GM23338 (cell line): ENCODE measurements around the gene INPP4B. TPM values are rescaled to one million over a fixed set of nuclear protein-coding genes. Genes with fewer than 3 reads are reported as not detected.

ENCODE experiments used
- ATAC-seq: fragments of 200-7000 bp; cut with Tn5 transposase; 3 replicates; pipeline ENCODE4 v1.9.1; 2020
- DNase-seq: peaks from one replicate; pipeline ENCODE4 v3.0.0-alpha.2; 2015; ENCODE audit warnings: low spot score
- H2AFZ ChIP-seq: fragments of 200-600 bp; sonication (generic); 2 replicates; pipeline ENCODE4 v1.8.0; 2016; ENCODE audit warnings: antibody characterized with exemption, mild to moderate bottlenecking, moderate library complexity
- H3F3A ChIP-seq: fragments of 200-600 bp; sonication (generic); replicated peaks from 2 replicates; pipeline ENCODE4 v1.8.0; 2017; ENCODE audit warnings: antibody characterized with exemption, mixed run types, low read depth
- H3K27ac ChIP-seq: fragments of 200-600 bp; sonication (generic); 2 replicates; pipeline ENCODE4 v1.6.1; 2016; ENCODE audit warnings: low read depth
- H3K27me3 ChIP-seq: fragments of 200-600 bp; sonication (generic); 2 replicates; pipeline ENCODE4 v1.8.0; 2016; ENCODE audit warnings: mild to moderate bottlenecking, mixed run types, moderate library complexity; ENCODE audit not compliant: insufficient read depth
- H3K36me3 ChIP-seq: fragments of 200-600 bp; sonication (generic); 2 replicates; pipeline ENCODE4 v1.8.0; 2016; ENCODE audit warnings: mild to moderate bottlenecking; ENCODE audit not compliant: insufficient read depth
- H3K4me1 ChIP-seq: fragments of 200-600 bp; sonication (generic); 2 replicates; pipeline ENCODE4 v1.8.0; 2016; ENCODE audit warnings: mild to moderate bottlenecking, moderate library complexity; ENCODE audit not compliant: insufficient read depth
- H3K4me2 ChIP-seq: fragments of 200-600 bp; sonication (generic); 2 replicates; pipeline ENCODE4 v1.7.1; 2017; ENCODE audit warnings: mixed run types
- H3K4me3 ChIP-seq: fragments of 200-600 bp; sonication (generic); 2 replicates; pipeline ENCODE4 v1.6.1; 2016; ENCODE audit warnings: mixed run types
- H3K79me2 ChIP-seq: fragments of 200-600 bp; sonication (generic); replicated peaks from 2 replicates; pipeline ENCODE4 v1.8.0; 2017; ENCODE audit warnings: mild to moderate bottlenecking; ENCODE audit not compliant: insufficient read depth
- H3K9me2 ChIP-seq: fragments of 200-600 bp; sonication (generic); 2 replicates; pipeline ENCODE4 v1.8.0; 2017; ENCODE audit not compliant: insufficient read depth
- H4K20me1 ChIP-seq: fragments of 200-600 bp; sonication (generic); replicated peaks from 2 replicates; pipeline ENCODE4 v1.8.0; 2017; ENCODE audit warnings: mild to moderate bottlenecking; ENCODE audit not compliant: insufficient read depth
- H3K27ac Mint-ChIP-seq: 2 replicates; pipeline ENCODE4 v1.8.0; 2020; ENCODE audit warnings: inconsistent platforms, mild to moderate bottlenecking, moderate library complexity, mixed read lengths
- H3K27me3 Mint-ChIP-seq: 3 replicates; pipeline ENCODE4 v1.8.0; 2022; ENCODE audit warnings: low read depth, mild to moderate bottlenecking, moderate library complexity, mixed read lengths, inconsistent platforms; ENCODE audit not compliant: insufficient read depth, poor library complexity
- H3K36me3 Mint-ChIP-seq: 3 replicates; pipeline ENCODE4 v1.8.0; 2021; ENCODE audit warnings: low read depth, mild to moderate bottlenecking, inconsistent platforms, moderate library complexity, mixed read lengths
- H3K4me1 Mint-ChIP-seq: 3 replicates; pipeline ENCODE4 v1.8.0; 2020; ENCODE audit warnings: mild to moderate bottlenecking, inconsistent platforms, mixed read lengths
- H3K4me3 Mint-ChIP-seq: 3 replicates; pipeline ENCODE4 v1.8.0; 2021; ENCODE audit warnings: moderate library complexity, mild to moderate bottlenecking, inconsistent platforms, mixed read lengths
- H3K9me3 Mint-ChIP-seq: 3 replicates; pipeline ENCODE4 v1.8.0; 2020; ENCODE audit warnings: moderate library complexity, mild to moderate bottlenecking, inconsistent platforms, mixed read lengths
- CREB1 ChIP-seq: fragments of 250-450 bp; sonication (Bioruptor Pico); IDR thresholded peaks from 2 replicates; pipeline ENCODE4 v1.5.0; 2020; ENCODE audit warnings: low read depth, mild to moderate bottlenecking, moderate library complexity
- CTCF ChIP-seq, 2 experiments: fragments of 200-600 bp in 1 of 2; sonication (generic) in 1 of 2; conservative IDR thresholded peaks; 2 replicates each; pipeline versions ENCODE4 v1.5.1 to v1.6.1; 2016 to 2017; ENCODE audit warnings: antibody characterized with exemption in 2 of 2, low read depth in 2 of 2, mild to moderate bottlenecking in 2 of 2, moderate library complexity in 1 of 2
- ETS1 ChIP-seq: IDR thresholded peaks from 2 replicates; pipeline ENCODE4 v1.6.1; 2016; ENCODE audit warnings: antibody characterized with exemption
- EZH2 ChIP-seq: fragments of 200-600 bp; sonication (generic); IDR thresholded peaks from one replicate; pipeline ENCODE4 v1.8.0; 2017; ENCODE audit warnings: antibody characterized with exemption, mild to moderate bottlenecking, low read depth; ENCODE audit not compliant: unreplicated experiment
- EZH2phosphoT487 ChIP-seq: fragments of 200-600 bp; sonication (generic); IDR thresholded peaks from one replicate; pipeline ENCODE4 v1.8.1; 2018; ENCODE audit warnings: antibody characterized with exemption; ENCODE audit not compliant: unreplicated experiment
- JUNB ChIP-seq: IDR thresholded peaks from one replicate; pipeline ENCODE4 v1.6.1; 2016; ENCODE audit warnings: antibody characterized with exemption; ENCODE audit not compliant: unreplicated experiment
- NANOG ChIP-seq: IDR thresholded peaks from 2 replicates; pipeline ENCODE4 v1.6.1; 2016; ENCODE audit warnings: antibody characterized with exemption, borderline replicate concordance
- POLR2AphosphoS5 ChIP-seq: IDR thresholded peaks from 2 replicates; pipeline ENCODE4 v1.6.1; 2016; ENCODE audit warnings: antibody characterized with exemption, low read depth
- REST ChIP-seq: IDR thresholded peaks from one replicate; pipeline ENCODE4 v1.6.1; 2018; ENCODE audit warnings: antibody characterized with exemption; ENCODE audit not compliant: unreplicated experiment
- STAT1 ChIP-seq: IDR thresholded peaks from one replicate; pipeline ENCODE4 v1.6.1; 2016; ENCODE audit warnings: antibody characterized with exemption; ENCODE audit not compliant: unreplicated experiment
- ZNF114 ChIP-seq: fragments of 250-450 bp; sonication (Bioruptor Pico); IDR thresholded peaks from 2 replicates; pipeline ENCODE4 v1.5.0; 2020; ENCODE audit warnings: mild to moderate bottlenecking, moderate library complexity
- ZNF331 ChIP-seq: fragments of 250-450 bp; sonication (Bioruptor Pico); IDR thresholded peaks from 2 replicates; pipeline ENCODE4 v1.5.0; 2020; ENCODE audit warnings: low read depth, mild to moderate bottlenecking, moderate library complexity
- polyA plus RNA-seq: library from polyadenylated mRNA; unstranded; fragments of >200 nt; fragmentation: Nextera tagmentation; extraction: Ambion mirVana; gene quantifications from 2 replicates; pipeline ENCODE4 v1.2.1, GENCODE V29; 2016
- total RNA-seq: library from RNA; depleted of rRNA; stranded (reverse); fragments of >200 nt; shearing (Covaris generic); gene quantifications from 2 replicates; pipeline ENCODE4 v1.2.3, GENCODE V29; 2014
- TF ChIP-seq, protein P1 (sequence below): fragments of 250-450 bp; sonication (Bioruptor Pico); IDR thresholded peaks from 2 replicates; pipeline ENCODE4 v1.5.0; 2020; ENCODE audit warnings: mild to moderate bottlenecking, moderate library complexity

INPP4B gene
- total and polyA plus RNA-seq, 2 experiments from 2014 or later, result 0.11 to 0.14 TPM

DNA sequence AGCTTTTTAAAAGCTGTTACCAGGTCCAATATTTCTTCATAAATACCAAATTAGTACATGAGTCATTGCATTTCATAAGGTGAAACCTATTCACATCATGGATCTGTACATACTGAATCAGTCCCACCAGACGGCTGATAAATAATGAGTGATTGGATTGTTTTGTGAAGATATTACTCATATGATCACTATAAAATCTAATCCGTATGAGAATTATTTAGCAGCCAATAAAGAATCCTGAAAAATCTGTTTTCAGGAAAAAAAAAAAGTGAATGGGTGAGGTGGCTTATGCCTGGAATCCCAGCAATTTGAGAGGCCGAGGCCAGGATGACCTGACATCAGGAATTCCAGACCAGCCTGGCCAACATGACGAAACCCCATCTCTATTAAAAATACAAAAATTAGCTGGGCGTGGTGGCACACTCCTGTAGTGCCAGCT is 438.1 kb downstream of the INPP4B start:
- H4K20me1 ChIP-seq, result no peaks in the 10 kb centered on the region
- ATAC-seq, result no peak
- no peak overlapping the region for H3K4me2 ChIP-seq
- no peaks in the 10 kb centered on the region for H3K9me2 ChIP-seq
- no peaks in the 10 kb centered on the region for H3F3A ChIP-seq
- H3K36me3 ChIP-seq, result no peaks in the 10 kb centered on the region
- TF ChIP-seq REST (no peak), POLR2AphosphoS5 (no peak), NANOG (no peak), CREB1 (CRISPR knock-in tag) (no peak), ZNF331 (CRISPR knock-in tag) (no peak), CTCF (conservative IDR thresholded peaks at IDR 0.05; ENCODE audit: low read depth in 2 of 2) (no peak), EZH2phosphoT487 (no peak), EZH2 (no peak), ETS1 (no peak), STAT1 (no peak), ZNF114 (CRISPR knock-in tag) (no peak), JUNB (no peak)
- TF ChIP-seq, protein P1, sequence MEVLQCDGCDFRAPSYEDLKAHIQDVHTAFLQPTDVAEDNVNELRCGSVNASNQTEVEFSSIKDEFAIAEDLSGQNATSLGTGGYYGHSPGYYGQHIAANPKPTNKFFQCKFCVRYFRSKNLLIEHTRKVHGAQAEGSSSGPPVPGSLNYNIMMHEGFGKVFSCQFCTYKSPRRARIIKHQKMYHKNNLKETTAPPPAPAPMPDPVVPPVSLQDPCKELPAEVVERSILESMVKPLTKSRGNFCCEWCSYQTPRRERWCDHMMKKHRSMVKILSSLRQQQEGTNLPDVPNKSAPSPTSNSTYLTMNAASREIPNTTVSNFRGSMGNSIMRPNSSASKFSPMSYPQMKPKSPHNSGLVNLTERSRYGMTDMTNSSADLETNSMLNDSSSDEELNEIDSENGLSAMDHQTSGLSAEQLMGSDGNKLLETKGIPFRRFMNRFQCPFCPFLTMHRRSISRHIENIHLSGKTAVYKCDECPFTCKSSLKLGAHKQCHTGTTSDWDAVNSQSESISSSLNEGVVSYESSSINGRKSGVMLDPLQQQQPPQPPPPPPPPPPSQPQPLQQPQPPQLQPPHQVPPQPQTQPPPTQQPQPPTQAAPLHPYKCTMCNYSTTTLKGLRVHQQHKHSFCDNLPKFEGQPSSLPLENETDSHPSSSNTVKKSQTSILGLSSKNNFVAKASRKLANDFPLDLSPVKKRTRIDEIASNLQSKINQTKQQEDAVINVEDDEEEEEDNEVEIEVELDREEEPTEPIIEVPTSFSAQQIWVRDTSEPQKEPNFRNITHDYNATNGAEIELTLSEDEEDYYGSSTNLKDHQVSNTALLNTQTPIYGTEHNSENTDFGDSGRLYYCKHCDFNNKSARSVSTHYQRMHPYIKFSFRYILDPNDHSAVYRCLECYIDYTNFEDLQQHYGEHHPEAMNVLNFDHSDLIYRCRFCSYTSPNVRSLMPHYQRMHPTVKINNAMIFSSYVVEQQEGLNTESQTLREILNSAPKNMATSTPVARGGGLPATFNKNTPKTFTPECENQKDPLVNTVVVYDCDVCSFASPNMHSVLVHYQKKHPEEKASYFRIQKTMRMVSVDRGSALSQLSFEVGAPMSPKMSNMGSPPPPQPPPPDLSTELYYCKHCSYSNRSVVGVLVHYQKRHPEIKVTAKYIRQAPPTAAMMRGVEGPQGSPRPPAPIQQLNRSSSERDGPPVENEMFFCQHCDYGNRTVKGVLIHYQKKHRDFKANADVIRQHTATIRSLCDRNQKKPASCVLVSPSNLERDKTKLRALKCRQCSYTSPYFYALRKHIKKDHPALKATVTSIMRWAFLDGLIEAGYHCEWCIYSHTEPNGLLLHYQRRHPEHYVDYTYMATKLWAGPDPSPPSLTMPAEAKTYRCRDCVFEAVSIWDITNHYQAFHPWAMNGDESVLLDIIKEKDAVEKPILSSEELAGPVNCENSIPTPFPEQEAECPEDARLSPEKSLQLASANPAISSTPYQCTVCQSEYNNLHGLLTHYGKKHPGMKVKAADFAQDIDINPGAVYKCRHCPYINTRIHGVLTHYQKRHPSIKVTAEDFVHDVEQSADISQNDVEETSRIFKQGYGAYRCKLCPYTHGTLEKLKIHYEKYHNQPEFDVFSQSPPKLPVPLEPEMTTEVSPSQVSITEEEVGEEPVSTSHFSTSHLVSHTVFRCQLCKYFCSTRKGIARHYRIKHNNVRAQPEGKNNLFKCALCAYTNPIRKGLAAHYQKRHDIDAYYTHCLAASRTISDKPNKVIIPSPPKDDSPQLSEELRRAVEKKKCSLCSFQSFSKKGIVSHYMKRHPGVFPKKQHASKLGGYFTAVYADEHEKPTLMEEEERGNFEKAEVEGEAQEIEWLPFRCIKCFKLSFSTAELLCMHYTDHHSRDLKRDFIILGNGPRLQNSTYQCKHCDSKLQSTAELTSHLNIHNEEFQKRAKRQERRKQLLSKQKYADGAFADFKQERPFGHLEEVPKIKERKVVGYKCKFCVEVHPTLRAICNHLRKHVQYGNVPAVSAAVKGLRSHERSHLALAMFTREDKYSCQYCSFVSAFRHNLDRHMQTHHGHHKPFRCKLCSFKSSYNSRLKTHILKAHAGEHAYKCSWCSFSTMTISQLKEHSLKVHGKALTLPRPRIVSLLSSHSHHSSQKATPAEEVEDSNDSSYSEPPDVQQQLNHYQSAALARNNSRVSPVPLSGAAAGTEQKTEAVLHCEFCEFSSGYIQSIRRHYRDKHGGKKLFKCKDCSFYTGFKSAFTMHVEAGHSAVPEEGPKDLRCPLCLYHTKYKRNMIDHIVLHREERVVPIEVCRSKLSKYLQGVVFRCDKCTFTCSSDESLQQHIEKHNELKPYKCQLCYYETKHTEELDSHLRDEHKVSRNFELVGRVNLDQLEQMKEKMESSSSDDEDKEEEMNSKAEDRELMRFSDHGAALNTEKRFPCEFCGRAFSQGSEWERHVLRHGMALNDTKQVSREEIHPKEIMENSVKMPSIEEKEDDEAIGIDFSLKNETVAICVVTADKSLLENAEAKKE, result no peak
- no peaks in the 10 kb centered on the region for H3K9me3 Mint-ChIP-seq
- H3K79me2 ChIP-seq, result no peaks in the 10 kb centered on the region
- H3K36me3 Mint-ChIP-seq, result no peaks in the 10 kb centered on the region
- H3K4me1 Mint-ChIP-seq, result peaks cover 33% of the 10 kb centered on the region
- no peak overlapping the region for H3K4me3 Mint-ChIP-seq
- no peak overlapping the region for H3K4me3 ChIP-seq
- H3K27me3 Mint-ChIP-seq, result no peaks in the 10 kb centered on the region
- H3K27ac Mint-ChIP-seq, result no peak overlapping the region
- no peaks in the 10 kb centered on the region for H3K27me3 ChIP-seq
- DNase-seq, result peak; percentile 35
- peak overlapping the region; percentile 42; the same call in 1 of the 2 replicates for H3K27ac ChIP-seq
- peaks cover 29% of the 10 kb centered on the region for H3K4me1 ChIP-seq
- no peak overlapping the region for H2AFZ ChIP-seq
